Anterior cingulate cortex (tissue), 58 donors: ENCODE data around the gene RPL36AL.
"Not testable (repeated sequence)": the region's sequence is repeated elsewhere in the genome, so short reads cannot be mapped to it uniquely, and the experiment has no call there.

Experiments
- DNase-seq, 58 donors: peaks; one replicate each; lab custom pipeline; 2025; lab: John Stamatoyannopoulos, UW

RPL36AL gene

GRCh38 chr14:49621114-49621881, 872 bp upstream of the RPL36AL start:
- peak in 42 of 58 donors; percentile 17 to 80 (median 53) for DNase-seq

DNA sequence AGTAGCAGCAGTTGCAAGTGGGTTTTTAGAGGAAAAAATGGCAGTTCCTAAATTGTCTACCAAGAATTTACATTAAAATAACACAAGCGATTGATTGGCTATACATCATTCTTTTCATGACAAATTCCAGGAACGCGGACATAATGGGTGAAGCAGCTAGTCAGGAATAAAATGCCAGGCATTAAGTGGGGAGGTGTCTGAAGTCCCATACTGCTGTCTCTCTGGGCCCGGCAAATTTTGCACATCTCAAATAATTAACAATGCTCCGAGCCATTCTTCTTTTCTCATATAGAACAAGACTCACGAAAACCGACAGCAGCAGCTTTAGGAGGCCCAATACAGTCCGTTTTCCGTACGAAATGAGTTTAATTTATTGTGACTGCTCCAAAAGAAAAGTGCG, 696 bp downstream of the RPL36AL start:
- DNase-seq: no peak

- not testable (repeated sequence) for DNase-seq
Observed at GRCh38 chr14:49619273-49619672, 1.2 kb downstream of the RPL36AL start.

- DNase-seq: no peak
Observed at GRCh38 chr14:49617852-49618519, 2.4 kb downstream of the RPL36AL start.

DNA sequence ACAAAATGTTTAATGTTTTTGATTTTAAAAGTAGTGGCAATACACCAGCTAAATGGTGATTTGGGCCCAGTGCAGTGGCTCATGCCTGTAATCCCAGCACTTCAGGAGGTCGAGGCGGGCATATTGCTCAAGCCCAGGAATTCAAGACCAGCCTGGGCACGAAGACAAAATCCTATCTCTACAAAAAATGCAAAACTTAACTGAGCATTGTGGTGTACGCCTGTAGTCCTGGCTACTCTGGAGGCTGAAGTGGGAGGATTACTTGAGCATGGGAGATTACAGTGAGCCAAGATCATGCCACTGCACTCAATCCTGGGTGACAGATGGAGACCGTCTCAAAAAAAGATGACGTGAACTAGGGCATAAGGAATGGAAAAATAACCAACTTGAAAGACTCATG, 4.7 kb downstream of the RPL36AL start:
- DNase-seq: no peak

GRCh38 chr14:49614196-49614595, 6.2 kb downstream of the RPL36AL start:
- no peak for DNase-seq

DNA sequence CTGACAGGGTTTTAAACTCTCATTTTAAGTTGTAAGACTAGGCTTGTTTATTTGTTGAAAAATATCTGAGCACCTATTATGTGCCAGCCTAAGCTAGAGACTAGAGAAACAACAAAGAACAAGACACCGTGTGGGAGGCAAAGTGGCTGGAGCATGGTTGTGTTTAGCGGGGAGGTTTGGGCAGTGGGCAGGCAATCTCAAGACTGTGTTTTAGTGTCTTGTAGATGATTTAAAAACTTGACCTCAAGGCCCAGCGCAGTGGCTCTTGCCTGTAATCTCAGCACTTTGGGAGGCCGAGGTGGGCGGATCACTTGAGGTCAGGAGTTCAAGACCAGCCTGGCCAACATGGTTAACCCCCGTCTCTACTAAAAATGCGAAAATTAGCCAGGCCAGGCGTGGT, 7.8 kb downstream of the RPL36AL start:
- no peak for DNase-seq

DNA sequence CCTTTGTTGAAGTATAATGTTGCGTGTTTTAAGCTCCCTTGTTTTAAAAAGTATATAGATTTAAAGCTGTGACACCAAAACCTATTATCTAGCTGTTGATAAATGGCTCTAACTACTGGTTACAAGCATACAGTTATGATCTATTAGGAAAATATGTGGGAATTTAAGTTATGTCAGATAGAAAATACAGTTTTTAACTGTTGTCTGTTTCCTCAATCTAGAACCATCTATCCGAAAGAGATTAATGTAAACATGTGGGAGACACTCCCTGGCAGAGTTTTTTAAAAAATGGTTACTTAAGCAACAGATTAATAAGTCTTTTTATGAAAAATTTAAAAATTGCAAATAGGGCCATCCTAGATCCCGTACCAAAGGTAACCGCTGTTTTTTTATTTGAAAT, 8.2 kb downstream of the RPL36AL start:
- DNase-seq: no peak

GRCh38 chr14:49607583-49607982, 12.8 kb downstream of the RPL36AL start:
- no peak for DNase-seq

- peak in 57 of 58 donors; percentile 35 to 83 (median 69) for DNase-seq
Observed at GRCh38 chr14:49598485-49599300, 21.7 kb downstream of the RPL36AL start, which contains the start of gene LRR1. Gene LRR1 (plus strand): TSS chr14:49598940. CDS start chr14:49599021, 81 bp downstream.

DNA sequence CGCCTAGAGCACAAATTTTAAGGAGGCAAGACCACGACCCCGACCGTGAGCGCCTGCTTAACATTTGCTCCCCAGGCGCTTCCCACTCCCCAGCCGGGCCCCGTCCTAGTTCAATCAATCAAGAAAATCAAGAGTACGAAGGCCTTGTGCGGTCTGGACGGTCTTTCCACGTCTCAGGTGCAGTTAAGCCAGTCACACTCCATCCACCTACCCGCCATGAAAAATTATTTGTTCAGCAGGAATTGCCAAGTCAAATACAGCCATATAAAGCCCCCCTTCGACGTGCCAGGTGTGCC, 22.3 kb downstream of the RPL36AL start:
- peak in 2 of 58 donors; percentile 24 to 43 for DNase-seq

- peak in 4 of 58 donors; percentile 6 to 60 (median 10) for DNase-seq
Observed at GRCh38 chr14:49594347-49595091, 25.9 kb downstream of the RPL36AL start.

GRCh38 chr14:49593016-49593415, 27.4 kb downstream of the RPL36AL start:
- no peak for DNase-seq

- DNase-seq: no peak
Observed at GRCh38 chr14:49589387-49589786, 31.0 kb downstream of the RPL36AL start.

- peak in 7 of 58 donors; percentile 13 to 100 (median 48) for DNase-seq
Observed at GRCh38 chr14:49586673-49587460, 33.6 kb downstream of the RPL36AL start.

GRCh38 chr14:49585803-49586672, 34.4 kb downstream of the RPL36AL start, which contains the start of gene RPS29:
Gene RPS29 (minus strand): TSS chr14:49586380. CDS start chr14:49586346, 34 bp downstream.
- DNase-seq: peak; percentile 85 to 100 (median 94)

DNA sequence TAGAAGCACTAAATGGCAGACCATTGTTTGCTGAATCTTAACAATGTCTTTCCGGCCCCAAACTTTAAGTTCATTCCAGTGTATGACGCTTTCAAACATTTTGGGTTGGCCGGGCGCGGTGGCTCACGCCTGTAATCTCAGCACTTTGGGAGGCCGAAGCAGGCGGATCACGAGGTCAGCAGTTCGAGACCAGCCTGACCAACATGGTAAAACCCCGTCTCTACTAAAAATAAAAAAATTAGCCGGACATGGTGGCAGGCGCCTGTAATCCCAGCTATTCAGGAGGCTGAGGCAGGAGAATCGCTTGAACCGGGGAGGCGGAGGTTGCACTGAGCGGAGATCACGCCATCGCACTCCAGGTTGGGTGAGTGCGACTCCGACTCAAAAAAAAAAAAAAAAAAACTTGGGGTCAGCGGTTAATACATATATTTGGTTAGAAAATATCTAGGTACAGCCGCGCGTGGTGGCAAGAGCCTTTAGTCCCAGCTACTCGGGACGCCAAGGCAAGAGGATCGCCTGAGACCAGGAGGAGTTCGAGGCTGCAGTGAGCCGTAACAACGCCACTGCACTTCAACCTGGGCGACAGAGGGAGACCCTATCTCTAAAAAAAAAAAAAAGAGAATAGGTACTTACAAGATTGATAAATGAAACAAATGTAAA, 35.3 kb downstream of the RPL36AL start:
- DNase-seq: not testable (repeated sequence)

GRCh38 chr14:49584058-49584457, 36.4 kb downstream of the RPL36AL start:
- no peak for DNase-seq
